NCI-H128 (cell line): ENCODE results near the gene ANKS1B.

Experiments
- DNase-seq: peaks from one replicate; lab custom pipeline; 2025; ENCODE audit not compliant: unreplicated experiment; lab: John Stamatoyannopoulos, UW

ANKS1B gene

GRCh38 chr12:98750511-98750910, 1234.2 kb downstream of the ANKS1B start:
- DNase-seq: no peak

GRCh38 chr12:98748463-98748862, 1236.3 kb downstream of the ANKS1B start:
- no peak for DNase-seq

- no peak for DNase-seq
These were observed 1239.0 kb downstream of the ANKS1B start for GRCh38 chr12:98745578-98746391.

GRCh38 chr12:98744680-98745079, 1240.1 kb downstream of the ANKS1B start:
- DNase-seq: no peak

GRCh38 chr12:98743362-98743953, 1241.3 kb downstream of the ANKS1B start:
- DNase-seq: no peak

- peak; percentile 65 for DNase-seq
These were observed 1243.0 kb downstream of the ANKS1B start for GRCh38 chr12:98741556-98742265.

GRCh38 chr12:98741196-98741555, 1243.6 kb downstream of the ANKS1B start:
- no peak for DNase-seq

- DNase-seq: no peak
These were observed 1244.0 kb downstream of the ANKS1B start for GRCh38 chr12:98740751-98741150.

- DNase-seq: no peak
These were observed 1246.2 kb downstream of the ANKS1B start for GRCh38 chr12:98738539-98738938.

- DNase-seq: no peak
These were observed 1246.7 kb downstream of the ANKS1B start for GRCh38 chr12:98738002-98738401.

GRCh38 chr12:98737322-98737712, 1247.4 kb downstream of the ANKS1B start:
- no peak for DNase-seq

- peak; percentile 38 for DNase-seq
These were observed 1248.1 kb downstream of the ANKS1B start for GRCh38 chr12:98736352-98737321.

GRCh38 chr12:98735821-98736220, 1248.9 kb downstream of the ANKS1B start:
- no peak for DNase-seq

- DNase-seq: no peak
These were observed 1250.9 kb downstream of the ANKS1B start for GRCh38 chr12:98733667-98734350.

GRCh38 chr12:98730412-98730811, 1254.3 kb downstream of the ANKS1B start:
- no peak for DNase-seq

- DNase-seq: no peak
These were observed 1257.5 kb downstream of the ANKS1B start for GRCh38 chr12:98727196-98727595.

- peak; percentile 15 for DNase-seq
These were observed 1259.1 kb downstream of the ANKS1B start for GRCh38 chr12:98725476-98726247.

GRCh38 chr12:98724384-98725155, 1260.2 kb downstream of the ANKS1B start:
- DNase-seq: no peak

GRCh38 chr12:98721204-98721702, 1263.5 kb downstream of the ANKS1B start:
- DNase-seq: no peak
